Activated CD4-positive, alpha-beta T cell treated with anti-CD3 and anti-CD28 coated beads, Interleukin-2, amount 10 ng/mL, durations not matched to agents 24 days and 14 days (primary cell): ENCODE data around the gene TEX2. TPM values are rescaled to one million over a fixed set of nuclear protein-coding genes. Genes with fewer than 3 reads are reported as not detected.

ENCODE experiments used
- DNase-seq: peaks from one replicate; pipeline ENCODE4 v3.0.0; 2022
- H3K27ac Mint-ChIP-seq: one replicate; pipeline ENCODE4 v1.8.0; 2022; ENCODE audit warnings: mild to moderate bottlenecking, mixed read lengths
- H3K27me3 Mint-ChIP-seq: one replicate; pipeline ENCODE4 v1.8.0; 2022; ENCODE audit warnings: mixed read lengths
- H3K36me3 Mint-ChIP-seq: one replicate; pipeline ENCODE4 v1.8.0; 2022; ENCODE audit warnings: low read depth, mild to moderate bottlenecking, mixed read lengths
- H3K4me1 Mint-ChIP-seq: one replicate; pipeline ENCODE4 v1.8.0; 2021; ENCODE audit warnings: mixed read lengths
- H3K4me3 Mint-ChIP-seq: one replicate; pipeline ENCODE4 v1.8.0; 2022; ENCODE audit warnings: mild to moderate bottlenecking, moderate library complexity, mixed read lengths
- H3K9me3 Mint-ChIP-seq: one replicate; pipeline ENCODE4 v1.8.0; 2021; ENCODE audit warnings: mixed read lengths
- intact Hi-C: fragments of 100-400 bp; cut with micrococcal nuclease; formaldehyde crosslinking; loops from one replicate; pipeline ENCODE4 v1.15.1; 2023
- total RNA-seq: library from RNA; stranded (reverse); gene quantifications from 2 replicates; pipeline ENCODE4 v1.2.3, GENCODE V29; 2022

The TEX2 gene
- total RNA-seq = 22.2 and 23.9 TPM in 2 replicates

GRCh38 chr17:64263000-64263766 lies at the start of gene TEX2:
TEX2 (minus strand) TSS chr17:64263260; CDS start chr17:64214217, 49,043 bp downstream.
- peaks cover 32% of the 10 kb centered on the region for H3K4me1 Mint-ChIP-seq
- H3K4me3 Mint-ChIP-seq = peak within 1 kb of the TSS; percentile 89
- intact Hi-C loops = loop anchor here (1.0 to 2.0 kb wide), 2 partner anchors 118 to 242 kb away; partner anchors contain the start of gene ICAM2
- H3K36me3 Mint-ChIP-seq = no peaks in the 10 kb centered on the region
- H3K27me3 Mint-ChIP-seq = peaks cover 19% of the 10 kb centered on the region
- DNase-seq = peak; percentile 97
- H3K9me3 Mint-ChIP-seq = peaks cover 4% of the 10 kb centered on the region
- peak within 1 kb of the TSS; percentile 94 for H3K27ac Mint-ChIP-seq

- H3K27me3 Mint-ChIP-seq = no peaks in the 10 kb centered on the region
- H3K9me3 Mint-ChIP-seq = no peaks in the 10 kb centered on the region
- DNase-seq = no peak
- H3K4me3 Mint-ChIP-seq = no peak overlapping the region
- H3K36me3 Mint-ChIP-seq = no peaks in the 10 kb centered on the region
- H3K4me1 Mint-ChIP-seq = peaks cover 4% of the 10 kb centered on the region
- H3K27ac Mint-ChIP-seq = no peak overlapping the region
- intact Hi-C loops = loop anchor here (5.0 kb wide), 1 partner anchor 183 kb away; no protein-coding TSS in a partner anchor
These were observed 46.6 kb upstream of the TEX2 start for GRCh38 chr17:64309710-64310109.

GRCh38 chr17:64309021-64309420 lies 46.0 kb upstream of the TEX2 start:
- intact Hi-C loops = loop anchor here (5.0 kb wide), 1 partner anchor 183 kb away; no protein-coding TSS in a partner anchor
- H3K27me3 Mint-ChIP-seq = no peaks in the 10 kb centered on the region
- no peak for DNase-seq
- no peaks in the 10 kb centered on the region for H3K9me3 Mint-ChIP-seq
- H3K36me3 Mint-ChIP-seq = no peaks in the 10 kb centered on the region
- H3K4me1 Mint-ChIP-seq = peaks cover 4% of the 10 kb centered on the region
- no peak overlapping the region for H3K4me3 Mint-ChIP-seq
- no peak overlapping the region for H3K27ac Mint-ChIP-seq

- intact Hi-C loops = loop anchor here (1.0 to 5.0 kb wide), 2 partner anchors 113 to 185 kb away; no protein-coding TSS in a partner anchor
- Mint-ChIP-seq H3K27me3 (no peaks in the 10 kb centered on the region), H3K4me1 (peaks cover 4% of the 10 kb centered on the region), H3K9me3 (no peaks in the 10 kb centered on the region), H3K4me3 (no peak overlapping the region), H3K36me3 (no peaks in the 10 kb centered on the region), H3K27ac (no peak overlapping the region)
- peak; percentile 89 for DNase-seq
These were observed 43.9 kb upstream of the TEX2 start for GRCh38 chr17:64306850-64307463.

- no peak for DNase-seq
- peaks cover 5% of the 10 kb centered on the region for H3K27me3 Mint-ChIP-seq
- no peaks in the 10 kb centered on the region for H3K36me3 Mint-ChIP-seq
- intact Hi-C loops = no loop called here
- peaks cover 4% of the 10 kb centered on the region for H3K4me1 Mint-ChIP-seq
- H3K9me3 Mint-ChIP-seq = no peaks in the 10 kb centered on the region
- H3K27ac Mint-ChIP-seq = no peak overlapping the region
- no peak overlapping the region for H3K4me3 Mint-ChIP-seq
These were observed 41.5 kb upstream of the TEX2 start for GRCh38 chr17:64304551-64304950.

GRCh38 chr17:64300699-64300965 lies 37.6 kb upstream of the TEX2 start:
- intact Hi-C loops = no loop called here
- Mint-ChIP-seq H3K4me1 (no peaks in the 10 kb centered on the region), H3K4me3 (no peak overlapping the region), H3K9me3 (no peaks in the 10 kb centered on the region), H3K36me3 (no peaks in the 10 kb centered on the region), H3K27ac (no peak overlapping the region), H3K27me3 (peaks cover 7% of the 10 kb centered on the region)
- no peak for DNase-seq

- Mint-ChIP-seq H3K4me3 (no peak overlapping the region), H3K27me3 (peaks cover 7% of the 10 kb centered on the region), H3K27ac (no peak overlapping the region), H3K9me3 (no peaks in the 10 kb centered on the region), H3K36me3 (no peaks in the 10 kb centered on the region), H3K4me1 (no peaks in the 10 kb centered on the region)
- DNase-seq = no peak
- intact Hi-C loops = no loop called here
These were observed 34.5 kb upstream of the TEX2 start for GRCh38 chr17:64297467-64298088.

GRCh38 chr17:64296246-64296645 lies 33.2 kb upstream of the TEX2 start:
- Mint-ChIP-seq H3K27me3 (peaks cover 4% of the 10 kb centered on the region), H3K4me3 (no peak overlapping the region), H3K36me3 (no peaks in the 10 kb centered on the region), H3K9me3 (peaks cover 6% of the 10 kb centered on the region), H3K27ac (no peak overlapping the region), H3K4me1 (no peaks in the 10 kb centered on the region)
- intact Hi-C loops = no loop called here
- DNase-seq = no peak

- H3K27me3 Mint-ChIP-seq = peaks cover 2% of the 10 kb centered on the region
These were observed 32.1 kb upstream of the TEX2 start for GRCh38 chr17:64295146-64295545.

GRCh38 chr17:64291268-64291851 lies 28.3 kb upstream of the TEX2 start:
- Mint-ChIP-seq H3K27ac (no peak overlapping the region), H3K27me3 (peaks cover 6% of the 10 kb centered on the region), H3K4me1 (no peaks in the 10 kb centered on the region), H3K36me3 (no peaks in the 10 kb centered on the region), H3K9me3 (peaks cover 12% of the 10 kb centered on the region), H3K4me3 (no peak overlapping the region)
- DNase-seq = peak; percentile 62
- intact Hi-C loops = no loop called here

More at GRCh38 chr17:64295146-64295545, 32.1 kb upstream of the TEX2 start:
- H3K4me1 Mint-ChIP-seq = no peaks in the 10 kb centered on the region
- H3K9me3 Mint-ChIP-seq = peaks cover 12% of the 10 kb centered on the region
- no peak overlapping the region for H3K4me3 Mint-ChIP-seq
- H3K36me3 Mint-ChIP-seq = no peaks in the 10 kb centered on the region
- no peak overlapping the region for H3K27ac Mint-ChIP-seq
- DNase-seq = no peak
- intact Hi-C loops = no loop called here

GRCh38 chr17:64289741-64290141 lies 26.7 kb upstream of the TEX2 start:
- Mint-ChIP-seq H3K27ac (no peak overlapping the region), H3K27me3 (peaks cover 4% of the 10 kb centered on the region), H3K4me3 (no peak overlapping the region), H3K4me1 (no peaks in the 10 kb centered on the region), H3K9me3 (peaks cover 12% of the 10 kb centered on the region), H3K36me3 (no peaks in the 10 kb centered on the region)
- no peak for DNase-seq
- intact Hi-C loops = loop anchor here (10.0 kb wide), 1 partner anchor 375 kb away; the partner anchor contains the start of genes CSHL1 and GH1

GRCh38 chr17:64282753-64283080 lies 19.7 kb upstream of the TEX2 start:
- intact Hi-C loops = loop anchor here (1.0 to 10.0 kb wide), 3 partner anchors 137 to 368 kb away; partner anchors contain the start of genes CSHL1, ERN1 and GH1
- H3K9me3 Mint-ChIP-seq = no peaks in the 10 kb centered on the region
- no peak overlapping the region for H3K27ac Mint-ChIP-seq
- no peaks in the 10 kb centered on the region for H3K36me3 Mint-ChIP-seq
- no peaks in the 10 kb centered on the region for H3K27me3 Mint-ChIP-seq
- H3K4me1 Mint-ChIP-seq = peaks cover 4% of the 10 kb centered on the region
- DNase-seq = no peak
- no peak overlapping the region for H3K4me3 Mint-ChIP-seq

GRCh38 chr17:64281962-64282752 lies 19.1 kb upstream of the TEX2 start:
- Mint-ChIP-seq H3K36me3 (no peaks in the 10 kb centered on the region), H3K4me1 (peaks cover 4% of the 10 kb centered on the region), H3K27me3 (no peaks in the 10 kb centered on the region), H3K4me3 (no peak overlapping the region), H3K27ac (no peak overlapping the region), H3K9me3 (no peaks in the 10 kb centered on the region)
- peak; percentile 85 for DNase-seq
- intact Hi-C loops = loop anchor here (1.0 to 10.0 kb wide), 3 partner anchors 137 to 367 kb away; partner anchors contain the start of genes CSHL1, ERN1 and GH1
